ENCODE measurements around the gene ZNF200. TPM values are rescaled to one million over a fixed set of nuclear protein-coding genes. Genes with fewer than 3 reads are reported as not detected.

ZNF200 gene
- total RNA-seq, 4 donors from 2014 or later: 4.3 to 10.1 (median 4.6) TPM

DNA sequence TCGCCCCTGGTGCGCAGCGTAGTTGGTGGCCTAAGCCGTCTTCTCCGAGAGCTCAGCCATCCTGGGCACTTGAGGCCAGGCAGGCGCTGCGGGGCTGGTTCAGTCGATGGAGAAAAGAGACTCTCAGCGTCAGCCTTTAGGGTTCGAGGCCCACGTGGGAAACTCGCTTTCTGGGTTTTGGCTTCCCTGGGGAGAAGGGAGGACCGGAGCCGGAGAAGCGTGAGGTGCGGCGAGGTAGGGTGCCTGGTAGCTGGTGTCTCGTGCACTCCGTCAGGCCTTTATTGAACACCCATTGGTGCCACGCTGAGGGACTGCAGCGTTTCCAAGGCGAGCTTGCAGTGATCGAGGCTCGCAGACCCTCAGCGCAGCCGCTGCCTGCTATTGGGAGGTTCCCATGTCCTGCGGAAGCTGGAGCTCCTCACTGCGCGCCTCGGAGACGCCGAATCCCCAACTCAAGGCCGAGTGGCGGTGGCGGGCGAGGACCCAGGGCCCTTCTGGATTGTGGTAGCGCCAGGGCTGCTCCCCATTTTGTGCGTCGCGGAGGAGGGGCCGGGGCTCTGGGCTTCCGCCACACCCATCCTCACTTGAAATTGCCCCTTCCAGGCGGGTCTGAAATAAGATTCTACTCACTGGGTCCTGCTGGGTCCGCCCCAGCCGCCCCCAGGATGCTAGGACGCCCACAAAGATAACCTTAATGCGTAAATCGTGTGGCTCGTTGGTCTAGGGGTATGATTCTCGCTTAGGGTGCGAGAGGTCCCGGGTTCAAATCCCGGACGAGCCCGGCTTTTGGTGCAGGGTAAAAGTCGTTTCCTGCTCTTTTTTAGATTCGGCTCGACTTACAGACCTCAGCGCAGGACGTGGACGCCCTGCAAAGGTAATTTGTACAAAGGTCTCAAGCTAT is 45.8 kb downstream of the ZNF200 start:
- Histone ChIP-seq H3K4me1 (peaks cover 16 to 39% (median 16%) of the 10 kb centered on the region in 3 donors), H3K4me3 (peak overlapping the region; percentile 20 to 55 (median 26)), H3K27ac (no peak overlapping the region), H3K9me3 (peaks cover 0 to 7% (median 0%) of the 10 kb centered on the region in 3 donors), H3K27me3 (peaks cover 9 to 100% (median 57%) of the 10 kb centered on the region in 4 donors), H3K36me3 (no peaks in the 10 kb centered on the region)
- TF ChIP-seq, protein P1, sequence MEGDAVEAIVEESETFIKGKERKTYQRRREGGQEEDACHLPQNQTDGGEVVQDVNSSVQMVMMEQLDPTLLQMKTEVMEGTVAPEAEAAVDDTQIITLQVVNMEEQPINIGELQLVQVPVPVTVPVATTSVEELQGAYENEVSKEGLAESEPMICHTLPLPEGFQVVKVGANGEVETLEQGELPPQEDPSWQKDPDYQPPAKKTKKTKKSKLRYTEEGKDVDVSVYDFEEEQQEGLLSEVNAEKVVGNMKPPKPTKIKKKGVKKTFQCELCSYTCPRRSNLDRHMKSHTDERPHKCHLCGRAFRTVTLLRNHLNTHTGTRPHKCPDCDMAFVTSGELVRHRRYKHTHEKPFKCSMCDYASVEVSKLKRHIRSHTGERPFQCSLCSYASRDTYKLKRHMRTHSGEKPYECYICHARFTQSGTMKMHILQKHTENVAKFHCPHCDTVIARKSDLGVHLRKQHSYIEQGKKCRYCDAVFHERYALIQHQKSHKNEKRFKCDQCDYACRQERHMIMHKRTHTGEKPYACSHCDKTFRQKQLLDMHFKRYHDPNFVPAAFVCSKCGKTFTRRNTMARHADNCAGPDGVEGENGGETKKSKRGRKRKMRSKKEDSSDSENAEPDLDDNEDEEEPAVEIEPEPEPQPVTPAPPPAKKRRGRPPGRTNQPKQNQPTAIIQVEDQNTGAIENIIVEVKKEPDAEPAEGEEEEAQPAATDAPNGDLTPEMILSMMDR (IDR thresholded peaks at IDR 0.05): no peak
- no peak for TF ChIP-seq POLR2A (IDR thresholded peaks at IDR 0.05)
- 0 to 4% methylated on average over 8 to 24 of the region's 61 CpGs for WGBS, 2 donors
- intact Hi-C loops (cut with DNase I): no loop called here
- DNase-seq: no peak

- H3K36me3 ChIP-seq: no peaks in the 10 kb centered on the region
- H3K27me3 ChIP-seq: peaks cover 9 to 100% (median 60%) of the 10 kb centered on the region in 4 donors
- intact Hi-C loops (cut with DNase I): no loop called here
- peaks cover 16 to 44% (median 17%) of the 10 kb centered on the region in 3 donors for H3K4me1 ChIP-seq
- DNase-seq: no peak
- WGBS, 2 donors: no CpG with 5 or more reads among the region's 13 CpGs
- H3K27ac ChIP-seq: no peak overlapping the region
- peak overlapping the region; percentile 20 to 55 (median 26) for H3K4me3 ChIP-seq
- TF ChIP-seq, protein P1 (IDR thresholded peaks at IDR 0.05): no peak
- TF ChIP-seq POLR2A (IDR thresholded peaks at IDR 0.05): no peak
- H3K9me3 ChIP-seq: peaks cover 0 to 7% (median 0%) of the 10 kb centered on the region in 3 donors
These were observed 46.4 kb downstream of the ZNF200 start for GRCh38 chr16:3188675-3188924.

- Histone ChIP-seq H3K9me3 (peaks cover 0 to 3% (median 0%) of the 10 kb centered on the region in 3 donors), H3K27me3 (peaks cover 9 to 100% (median 60%) of the 10 kb centered on the region in 4 donors), H3K27ac (no peak within 1 kb of the TSS), H3K4me1 (peaks cover 20 to 49% (median 22%) of the 10 kb centered on the region in 3 donors), H3K36me3 (no peaks in the 10 kb centered on the region), H3K4me3 (peak within 1 kb of the TSS; percentile 20 to 55 (median 26))
- intact Hi-C loops (cut with DNase I): no loop called here
- TF ChIP-seq, protein P1 (IDR thresholded peaks at IDR 0.05): no peak
- no peak for DNase-seq
- 3 to 7% methylated on average over 6 to 32 of the region's 51 CpGs for WGBS, 2 donors
These were observed 46.9 kb downstream of the ZNF200 start, which contains the start of gene OR1F1 for GRCh38 chr16:3187798-3188674. OR1F1 (plus strand) TSS chr16:3188204.

- DNase-seq: no peak
- TF ChIP-seq, protein P1 (IDR thresholded peaks at IDR 0.05): no peak
- no peak for TF ChIP-seq POLR2A (IDR thresholded peaks at IDR 0.05)
- Histone ChIP-seq H3K36me3 (no peaks in the 10 kb centered on the region), H3K9me3 (no peaks in the 10 kb centered on the region), H3K4me1 (peaks cover 24 to 58% (median 26%) of the 10 kb centered on the region in 3 donors), H3K27me3 (peaks cover 15 to 100% (median 53%) of the 10 kb centered on the region in 4 donors), H3K27ac (no peak overlapping the region), H3K4me3 (no peak overlapping the region)
- intact Hi-C loops (cut with DNase I): no loop called here
- 66 to 83% methylated on average over 23 of the region's 23 CpGs for WGBS, 2 donors
These were observed 47.8 kb downstream of the ZNF200 start for GRCh38 chr16:3186946-3187690.
